HCT116 (cell line): Measurements from ENCODE around the gene TJP1. TPM values are rescaled to one million over a fixed set of nuclear protein-coding genes. Genes with fewer than 3 reads are reported as not detected.
"Not testable (repeated sequence)": the region's sequence is repeated elsewhere in the genome, so short reads cannot be mapped to it uniquely, and the experiment has no call there.

Experiments used
- ATAC-seq: fragments of 200-7000 bp; cut with Tn5 transposase; 2 replicates; pipeline ENCODE4 v1.9.1; 2020; ENCODE audit warnings: mild to moderate bottlenecking, moderate library complexity
- BruUV-seq: library from RNA; stranded (reverse); fragments of 400-500 nt; replicated peaks from 2 replicates; lab custom pipeline; 2021; lab: Mats Ljungman, UMichigan
- CTCF ChIA-PET: fragments of 300-600 bp; sonication (Branson Sonifier 250); formaldehyde crosslinking; loops from one replicate; lab custom pipeline; 2021; ENCODE audit warnings: antibody characterized with exemption; lab: Charles Lee
- POLR2A ChIA-PET: fragments of 300-600, 350-600 bp; sonication (Branson Sonifier 250); formaldehyde crosslinking; loops from one replicate; lab custom pipeline; 2021; ENCODE audit warnings: antibody characterized with exemption; lab: Charles Lee
- RAD21 ChIA-PET, 2 experiments: fragments of 300-600 bp; sonication (Branson Sonifier 250); formaldehyde crosslinking; loops; one replicate each; lab custom pipeline; 2023; ENCODE audit warnings: low total read pairs in 2 of 2; ENCODE audit not compliant: uncharacterized antibody in 2 of 2, unreplicated experiment in 2 of 2, low non-redundant PET in 1 of 2; lab: Charles Lee
- DNase-seq: peaks from one replicate; pipeline ENCODE4 v3.0.0-alpha.2; 2010; ENCODE audit warnings: low read depth, low spot score
- H2AFZ ChIP-seq: fragments of 200-600 bp; shearing (Covaris generic), sonication (generic); 2 replicates; pipeline ENCODE4 v1.6.1; 2017; ENCODE audit warnings: low read depth, mixed run types, mixed read lengths, antibody characterized with exemption, low read length; ENCODE audit not compliant: poor library complexity, severe bottlenecking
- H3K27ac ChIP-seq: 2 replicates; pipeline ENCODE4 v1.5.1; 2012; ENCODE audit warnings: low read depth, low read length
- H3K27me3 ChIP-seq: fragments of 200-600 bp; sonication (generic); 2 replicates; pipeline ENCODE4 v1.6.1; 2016; ENCODE audit warnings: mixed run types, low read length, mixed read lengths; ENCODE audit not compliant: insufficient read depth
- H3K36me3 ChIP-seq, 2 experiments: fragments of 200-500 bp in 1 of 2; fragments of 200-600 bp in 1 of 2; sonication (Bioruptor generic) in 1 of 2; sonication (generic) in 1 of 2; 2 replicates each; pipeline versions ENCODE4 v1.5.1 to v1.6.1; 2014 to 2016; ENCODE audit warnings: low read length in 2 of 2, inconsistent platforms in 1 of 2, mixed read lengths in 1 of 2, mixed run types in 1 of 2; ENCODE audit not compliant: insufficient read depth in 2 of 2, control insufficient read depth in 1 of 2
- H3K4me1 ChIP-seq, 2 experiments: fragments of 200-600 bp in 1 of 2; sonication (generic) in 1 of 2; 2 replicates each; pipeline versions ENCODE4 v1.5.1 to v1.6.1; 2012 to 2017; ENCODE audit warnings: low read length in 2 of 2, inconsistent platforms in 1 of 2, mild to moderate bottlenecking in 1 of 2, mixed read lengths in 1 of 2, mixed run types in 1 of 2, moderate library complexity in 1 of 2; ENCODE audit not compliant: insufficient read depth in 2 of 2, control insufficient read depth in 1 of 2
- H3K4me2 ChIP-seq: fragments of 200-600 bp; sonication (generic); 2 replicates; pipeline ENCODE4 v1.6.1; 2017; ENCODE audit warnings: mixed run types, low read length, mixed read lengths
- H3K4me3 ChIP-seq, 2 experiments: fragments of 200-600 bp in 1 of 2; sonication (generic) in 1 of 2; replicated peaks in 1 of 2; 2 replicates each; pipeline ENCODE4 v1.5.1; 2011 to 2016; ENCODE audit warnings: low read length in 2 of 2, control low read depth in 1 of 2, low read depth in 1 of 2, mild to moderate bottlenecking in 1 of 2, mixed read lengths in 1 of 2, mixed run types in 1 of 2
- H3K79me2 ChIP-seq: fragments of 200-600 bp; sonication (generic); 2 replicates; pipeline ENCODE4 v1.6.1; 2017; ENCODE audit warnings: mild to moderate bottlenecking, mixed run types, low read length, moderate library complexity, mixed read lengths; ENCODE audit not compliant: insufficient read depth
- H3K9ac ChIP-seq: fragments of 200-600 bp; sonication (generic); 2 replicates; pipeline ENCODE4 v1.6.1; 2016; ENCODE audit warnings: low read length, mixed read lengths
- H3K9me2 ChIP-seq: fragments of 200-600 bp; sonication (generic), shearing (Covaris generic); 2 replicates; pipeline ENCODE4 v1.6.1; 2017; ENCODE audit warnings: mixed run types, mild to moderate bottlenecking, moderate library complexity; ENCODE audit not compliant: insufficient read depth
- H3K9me3 ChIP-seq, 2 experiments: fragments of 200-500 bp in 1 of 2; fragments of 200-600 bp in 1 of 2; sonication (Bioruptor generic) in 1 of 2; sonication (generic) in 1 of 2; 2 replicates each; pipeline ENCODE4 v1.6.1; 2014 to 2017; ENCODE audit warnings: low read length in 2 of 2, mixed read lengths in 2 of 2, inconsistent platforms in 1 of 2, low read depth in 1 of 2, mild to moderate bottlenecking in 1 of 2, mixed run types in 1 of 2, moderate library complexity in 1 of 2; ENCODE audit not compliant: control insufficient read depth in 1 of 2, insufficient read depth in 1 of 2
- H4K20me1 ChIP-seq: fragments of 200-600 bp; sonication (generic), shearing (Covaris generic); 2 replicates; pipeline ENCODE4 v1.6.1; 2017; ENCODE audit warnings: mixed run types, mild to moderate bottlenecking, moderate library complexity; ENCODE audit not compliant: insufficient read depth
- ATF3 ChIP-seq: IDR thresholded peaks from 2 replicates; pipeline ENCODE4 v1.6.1; 2012
- ELF1 ChIP-seq: IDR thresholded peaks from 2 replicates; pipeline ENCODE4 v1.6.1; 2012; ENCODE audit warnings: low read depth, borderline replicate concordance
- EZH2phosphoT487 ChIP-seq: fragments of 200-600 bp; IDR thresholded peaks from 2 replicates; pipeline ENCODE4 v1.6.1; 2018; ENCODE audit warnings: antibody characterized with exemption, borderline replicate concordance
- JUND ChIP-seq: IDR thresholded peaks from 2 replicates; pipeline ENCODE4 v1.6.1; 2012
- MAX ChIP-seq: IDR thresholded peaks from 2 replicates; pipeline ENCODE4 v1.6.1; 2012
- RAD21 ChIP-seq: IDR thresholded peaks from 2 replicates; pipeline ENCODE4 v1.6.1; 2012; ENCODE audit warnings: low read depth, mild to moderate bottlenecking
- TCF7L2 ChIP-seq: IDR thresholded peaks from 2 replicates; pipeline ENCODE4 v1.7.0; 2011; ENCODE audit warnings: borderline replicate concordance, inconsistent platforms; ENCODE audit not compliant: insufficient read depth, insufficient read length; ENCODE audit errors: extremely low read depth
- YY1 ChIP-seq: IDR thresholded peaks from 2 replicates; pipeline ENCODE4 v1.6.1; 2011; ENCODE audit warnings: low read length, low read depth, moderate library complexity, mild to moderate bottlenecking; ENCODE audit not compliant: insufficient replicate concordance; ENCODE audit errors: extremely low read depth
- intact Hi-C: fragments of 100-400 bp; cut with micrococcal nuclease; formaldehyde crosslinking; loops from 2 replicates; pipeline ENCODE4 v1.10.0; 2022
- total RNA-seq: library from RNA; stranded (reverse); gene quantifications from one replicate; pipeline ENCODE4 v1.2.1, GENCODE V29; 2021; ENCODE audit not compliant: unreplicated experiment

The TJP1 gene
- total RNA-seq, 1 experiment from 2014 or later = 83.6 TPM

- intact Hi-C loops = no loop called here
- POLR2A ChIA-PET = no interaction called here
- no peak overlapping the region for H3K9ac ChIP-seq
These were observed 149.1 kb downstream of the TJP1 start for GRCh38 chr15:29672923-29673809.

GRCh38 chr15:29672446-29672845, 149.8 kb downstream of the TJP1 start:
- no peaks in the 10 kb centered on the region for H3K27me3 ChIP-seq
- ChIA-PET RAD21 (no interaction called here), POLR2A (no interaction called here), CTCF (no interaction called here)
- ATAC-seq = no peak
- H3K4me1 ChIP-seq = peaks cover 6 to 21% of the 10 kb centered on the region in 2 experiments; a peak in 3 of 4 replicates
- H3K9me3 ChIP-seq = no peaks in the 10 kb centered on the region
- no peak overlapping the region for H3K9ac ChIP-seq
- no peaks in the 10 kb centered on the region for H4K20me1 ChIP-seq
- no peak for DNase-seq
- H3K27ac ChIP-seq = no peak overlapping the region
- no peak overlapping the region for H3K4me2 ChIP-seq
- H3K36me3 ChIP-seq = no peaks in the 10 kb centered on the region
- no peak overlapping the region for H3K4me3 ChIP-seq
- no peaks in the 10 kb centered on the region for H3K79me2 ChIP-seq
- intact Hi-C loops = no loop called here
- H3K9me2 ChIP-seq = no peaks in the 10 kb centered on the region
- no peak for TF ChIP-seq RAD21
- no peak for TF ChIP-seq EZH2phosphoT487
- TF ChIP-seq JUND = no peak
- no peak for TF ChIP-seq YY1
- no peak for TF ChIP-seq ATF3
- no peak for TF ChIP-seq MAX
- no peak for TF ChIP-seq ELF1
- no peak overlapping the region for H2AFZ ChIP-seq
- BruUV-seq = no TSS peak

More at GRCh38 chr15:29672923-29673809, 149.1 kb downstream of the TJP1 start:
- DNase-seq (no peak), ATAC-seq (no peak)
- CTCF ChIA-PET = no interaction called here
- H3K27ac ChIP-seq = no peak overlapping the region
- no peaks in the 10 kb centered on the region for H3K27me3 ChIP-seq
- H3K4me3 ChIP-seq = no peak overlapping the region
- H3K9me2 ChIP-seq = no peaks in the 10 kb centered on the region
- H3K4me2 ChIP-seq = no peak overlapping the region
- RAD21 ChIA-PET = no interaction called here
- no peak overlapping the region for H2AFZ ChIP-seq
- H3K9me3 ChIP-seq = no peaks in the 10 kb centered on the region
- H3K79me2 ChIP-seq = no peaks in the 10 kb centered on the region
- peaks cover 6 to 21% of the 10 kb centered on the region in 2 experiments; a peak in 3 of 4 replicates for H3K4me1 ChIP-seq
- no peaks in the 10 kb centered on the region for H4K20me1 ChIP-seq
- no peaks in the 10 kb centered on the region for H3K36me3 ChIP-seq
- no TSS peak for BruUV-seq
- no peak for TF ChIP-seq TCF7L2
- TF ChIP-seq, all 23 proteins: peak for 0

- POLR2A ChIA-PET, H3K27ac ChIP-seq, H2AFZ ChIP-seq, H3K4me3 ChIP-seq, H3K36me3 ChIP-seq, H3K9me2 ChIP-seq, intact Hi-C loops, ATAC-seq, H3K9me3 ChIP-seq, H4K20me1 ChIP-seq, RAD21 ChIA-PET, H3K9ac ChIP-seq, H3K79me2 ChIP-seq, CTCF ChIA-PET, BruUV-seq, H3K27me3 ChIP-seq, H3K4me2 ChIP-seq, DNase-seq: not testable (repeated sequence)
- H3K4me1 ChIP-seq = peaks cover 6 to 21% of the 10 kb centered on the region in 2 experiments; a peak in 3 of 4 replicates
These were observed 150.2 kb downstream of the TJP1 start for GRCh38 chr15:29672046-29672445.
